ENCODE results near the gene CRYBA4.

- no peak for TF ChIP-seq CTCF (conservative IDR thresholded peaks at IDR 0.05)
- TF ChIP-seq EZH2 (IDR thresholded peaks at IDR 0.05; ENCODE audit: low read depth), result no peak
Observed at GRCh38 chr22:26615149-26615548, 6.6 kb upstream of the CRYBA4 start.

All from PC-9 (cell line).